B cell (primary cell): ENCODE measurements around the gene NHS. TPM values are rescaled to one million over a fixed set of nuclear protein-coding genes. Genes with fewer than 3 reads are reported as not detected.

Experiments used
- ATAC-seq: fragments of 200-7000 bp; cut with Tn5 transposase; one replicate; pipeline ENCODE4 v1.10.0; 2021; ENCODE audit warnings: low read depth, mild to moderate bottlenecking, moderate number of reproducible peaks, moderate library complexity
- CTCF ChIA-PET: fragments of 350-600 bp; sonication (Branson Sonifier 250); formaldehyde crosslinking; loops from one replicate; lab custom pipeline; 2021; ENCODE audit warnings: antibody characterized with exemption, inconsistent platforms; lab: Charles Lee
- POLR2A ChIA-PET: fragments of 350-600 bp; sonication (Branson Sonifier 250); formaldehyde crosslinking; loops from one replicate; lab custom pipeline; 2021; ENCODE audit warnings: antibody characterized with exemption; lab: Charles Lee
- DNase-seq: peaks from one replicate; pipeline ENCODE4 v3.0.0; 2013
- H2AFZ ChIP-seq: 2 replicates; pipeline ENCODE4 v1.6.1; 2012; ENCODE audit warnings: mild to moderate bottlenecking, low read depth, low read length; ENCODE audit not compliant: insufficient read depth, poor library complexity, severe bottlenecking
- H3K27ac ChIP-seq, 2 donors: 1 replicate in 1 of 2; 2 replicates in 1 of 2; pipeline ENCODE4 v1.5.1; 2012 to 2013; ENCODE audit warnings: low read length in 2 of 2, mild to moderate bottlenecking in 2 of 2, moderate library complexity in 1 of 2
- H3K27me3 ChIP-seq, 4 experiments: fragments of 200-600 bp in 1 of 4; sonication (generic) in 1 of 4; replicated peaks in 1 of 4; 1 replicate in 2 of 4; 2 replicates in 2 of 4; pipeline versions ENCODE4 v1.6.1 to v1.7.0; 2013 to 2016; ENCODE audit warnings: low read length in 3 of 4, mild to moderate bottlenecking in 2 of 4, mixed read lengths in 1 of 4, moderate library complexity in 1 of 4; ENCODE audit not compliant: insufficient read depth in 4 of 4, control insufficient read depth in 3 of 4; ENCODE audit errors: control extremely low read depth in 1 of 4
- H3K36me3 ChIP-seq, 2 experiments: replicated peaks in 1 of 2; 1 replicate in 1 of 2; 2 replicates in 1 of 2; pipeline versions ENCODE4 v1.6.1 to v1.7.1; 2013; ENCODE audit warnings: low read length in 1 of 2; ENCODE audit not compliant: insufficient read depth in 2 of 2, control insufficient read depth in 1 of 2; ENCODE audit errors: control extremely low read depth in 1 of 2, extremely low read depth in 1 of 2
- H3K4me1 ChIP-seq, 2 donors: fragments of 200-600 bp in 1 of 2; sonication (generic) in 1 of 2; 1 replicate in 1 of 2; 2 replicates in 1 of 2; pipeline versions ENCODE4 v1.5.1 to v1.6.1; 2013 to 2017; ENCODE audit warnings: low read length in 2 of 2; ENCODE audit not compliant: control insufficient read depth in 2 of 2, insufficient read depth in 2 of 2
- H3K4me2 ChIP-seq: replicated peaks from 2 replicates; pipeline ENCODE3; 2012; ENCODE audit warnings: mild to moderate bottlenecking, low read depth, low read length; ENCODE audit not compliant: poor library complexity, severe bottlenecking
- H3K4me3 ChIP-seq, 5 experiments: fragments of 200-600 bp in 1 of 5; sonication (generic) in 1 of 5; 1 replicate in 3 of 5; 2 replicates in 2 of 5; pipeline versions ENCODE4 v1.5.1 to v1.7.0; 2011 to 2016; ENCODE audit warnings: low read length in 4 of 5, mild to moderate bottlenecking in 4 of 5, low read depth in 2 of 5, control low read depth in 1 of 5, moderate library complexity in 1 of 5; ENCODE audit not compliant: insufficient read depth in 1 of 5; ENCODE audit errors: control extremely low read depth in 1 of 5, extremely low read depth in 1 of 5
- H3K79me2 ChIP-seq: fragments of 200-600 bp; sonication (generic); one replicate; pipeline ENCODE4 v1.6.0; 2016; ENCODE audit warnings: low read length; ENCODE audit not compliant: control insufficient read depth, insufficient read depth
- H3K9ac ChIP-seq: fragments of 200-600 bp; sonication (generic); 2 replicates; pipeline ENCODE4 v1.6.1; 2017; ENCODE audit warnings: mild to moderate bottlenecking, low read length, moderate library complexity
- H3K9me3 ChIP-seq, 3 donors: one replicate each; pipeline versions ENCODE4 v1.6.1 to v1.7.1; 2013; ENCODE audit warnings: low read length in 2 of 3; ENCODE audit not compliant: control insufficient read depth in 2 of 3, insufficient read depth in 1 of 3; ENCODE audit errors: control extremely low read depth in 1 of 3
- H4K20me1 ChIP-seq: 2 replicates; pipeline ENCODE4 v1.6.0; 2012; ENCODE audit warnings: mild to moderate bottlenecking, low read length; ENCODE audit not compliant: insufficient read depth, control insufficient read depth, poor library complexity, severe bottlenecking
- H3K27ac Mint-ChIP-seq: one replicate; pipeline ENCODE4 v1.8.0; 2021; ENCODE audit warnings: mixed read lengths
- H3K27me3 Mint-ChIP-seq: one replicate; pipeline ENCODE4 v1.8.0; 2021; ENCODE audit warnings: mixed read lengths
- H3K4me1 Mint-ChIP-seq: one replicate; pipeline ENCODE4 v1.8.0; 2021; ENCODE audit warnings: mixed read lengths
- H3K4me3 Mint-ChIP-seq: one replicate; pipeline ENCODE4 v1.8.0; 2021; ENCODE audit warnings: mixed read lengths
- H3K9me3 Mint-ChIP-seq: one replicate; pipeline ENCODE4 v1.8.0; 2022; ENCODE audit warnings: mixed read lengths; ENCODE audit not compliant: insufficient read depth
- CTCF ChIP-seq: fragments of 200-600 bp; IDR thresholded peaks from one replicate; pipeline ENCODE4 v1.8.0; 2022; ENCODE audit warnings: antibody characterized with exemption, mild to moderate bottlenecking
- EZH2 ChIP-seq: IDR thresholded peaks from 2 replicates; pipeline ENCODE4 v1.6.1; 2012; ENCODE audit warnings: borderline replicate concordance, low read depth, mild to moderate bottlenecking, moderate library complexity, low read length; ENCODE audit not compliant: insufficient read depth, poor library complexity, severe bottlenecking
- WGBS: methylation state at CpG from one replicate; pipeline ENCODE4 v1.1.5; 2013; ENCODE audit warnings: missing lambda C conversion rate; ENCODE audit not compliant: insufficient coverage; 5-methylcytosine and 5-hydroxymethylcytosine counted together
- intact Hi-C: fragments of 100-400 bp; cut with micrococcal nuclease; formaldehyde crosslinking; loops from one replicate; pipeline ENCODE4 v1.10.0; 2022
- polyA plus RNA-seq: library from polyadenylated mRNA; depleted of rRNA; stranded (reverse); fragments of >200 nt; gene quantifications from 2 replicates; pipeline ENCODE4 v1.2.3, GENCODE V29; 2012
- total RNA-seq, 2 donors: library from RNA; stranded (reverse); fragments of 120-200 nt in 1 of 2; gene quantifications; 1 replicate in 1 of 2; 2 replicates in 1 of 2; pipeline versions ENCODE4 v1.2.3 to v1.2.4, GENCODE V29; 2013 to 2022

The NHS gene
- total and polyA plus RNA-seq, 2 donors (not counting 1 experiment from before 2014, with no cell fraction given), result not detected

- ChIA-PET CTCF (no interaction called here), POLR2A (no interaction called here)
- Histone ChIP-seq H2AFZ (no peak overlapping the region), H3K4me1 (no peaks in the 10 kb centered on the region), H3K79me2 (no peaks in the 10 kb centered on the region), H4K20me1 (no peaks in the 10 kb centered on the region), H3K27me3 (no peaks in the 10 kb centered on the region), H3K27ac (no peak overlapping the region), H3K4me3 (no peak overlapping the region), H3K9ac (no peak overlapping the region), H3K4me2 (no peak overlapping the region), H3K36me3 (no peaks in the 10 kb centered on the region), H3K9me3 (no peaks in the 10 kb centered on the region)
- intact Hi-C loops, result no loop called here
- TF ChIP-seq CTCF, result no peak
- TF ChIP-seq EZH2, result no peak
- Mint-ChIP-seq H3K27me3 (no peaks in the 10 kb centered on the region), H3K4me3 (no peak overlapping the region), H3K9me3 (no peaks in the 10 kb centered on the region), H3K4me1 (no peaks in the 10 kb centered on the region), H3K27ac (no peak overlapping the region)
- DNase-seq (no peak), ATAC-seq (no peak)
- no CpG with 5 or more reads among the region's 1 CpG for WGBS
Measured at GRCh38 chrX:17395154-17395553, 20.2 kb downstream of the NHS start.

- Histone ChIP-seq H3K9me3 (no peaks in the 10 kb centered on the region), H3K27ac (no peak overlapping the region), H4K20me1 (no peaks in the 10 kb centered on the region), H3K4me3 (no peak overlapping the region), H3K4me2 (no peak overlapping the region), H3K9ac (no peak overlapping the region), H3K4me1 (no peaks in the 10 kb centered on the region), H2AFZ (no peak overlapping the region), H3K79me2 (no peaks in the 10 kb centered on the region), H3K27me3 (no peaks in the 10 kb centered on the region), H3K36me3 (no peaks in the 10 kb centered on the region)
- POLR2A ChIA-PET, result no interaction called here
- H3K4me1 Mint-ChIP-seq, result no peaks in the 10 kb centered on the region
- TF ChIP-seq CTCF (no peak), EZH2 (no peak)
- ATAC-seq, result no peak
- H3K27me3 Mint-ChIP-seq, result no peaks in the 10 kb centered on the region
- no peaks in the 10 kb centered on the region for H3K9me3 Mint-ChIP-seq
- no peak overlapping the region for H3K4me3 Mint-ChIP-seq
- CTCF ChIA-PET, result no interaction called here
- WGBS, result no CpG with 5 or more reads among the region's 2 CpGs
- H3K27ac Mint-ChIP-seq, result no peak overlapping the region
- DNase-seq, result no peak
- intact Hi-C loops, result no loop called here
Measured at GRCh38 chrX:17397074-17397473, 22.1 kb downstream of the NHS start.
